Progenitor cell of endocrine pancreas (in vitro differentiated cells): Measurements from ENCODE around the gene MME. TPM values are rescaled to one million over a fixed set of nuclear protein-coding genes. Genes with fewer than 3 reads are reported as not detected.

ENCODE experiments used
- DNase-seq: peaks from one replicate; pipeline ENCODE4 v3.0.0; 2021; ENCODE audit warnings: low spot score; ENCODE audit not compliant: unreplicated experiment
- H3K27ac Mint-ChIP-seq: 2 replicates; pipeline ENCODE4 v1.8.0; 2021; ENCODE audit warnings: mild to moderate bottlenecking, moderate library complexity, mixed read lengths
- H3K27me3 Mint-ChIP-seq: 2 replicates; pipeline ENCODE4 v1.8.0; 2021; ENCODE audit warnings: mixed read lengths
- H3K36me3 Mint-ChIP-seq: 2 replicates; pipeline ENCODE4 v1.8.0; 2022; ENCODE audit warnings: mixed read lengths; ENCODE audit not compliant: insufficient read depth
- H3K4me1 Mint-ChIP-seq: 2 replicates; pipeline ENCODE4 v1.8.0; 2021; ENCODE audit warnings: low read depth, mixed read lengths
- H3K4me3 Mint-ChIP-seq: 2 replicates; pipeline ENCODE4 v1.8.0; 2021; ENCODE audit warnings: low read depth, mild to moderate bottlenecking, moderate library complexity, mixed read lengths
- H3K9me3 Mint-ChIP-seq: 2 replicates; pipeline ENCODE4 v1.8.0; 2021; ENCODE audit warnings: low read depth, mixed read lengths
- total RNA-seq: library from RNA; stranded (reverse); gene quantifications from 2 replicates; pipeline ENCODE4 v1.2.1, GENCODE V29; 2021
- TF ChIP-seq, protein P1 (sequence below): fragments of 200-600 bp; sonication (generic); IDR thresholded peaks from one replicate; pipeline ENCODE4 v1.5.0; 2021; ENCODE audit warnings: antibody characterized with exemption, mild to moderate bottlenecking; ENCODE audit not compliant: unreplicated experiment

The MME gene
- total RNA-seq, 1 donor from 2014 or later = 0.93 TPM

DNA sequence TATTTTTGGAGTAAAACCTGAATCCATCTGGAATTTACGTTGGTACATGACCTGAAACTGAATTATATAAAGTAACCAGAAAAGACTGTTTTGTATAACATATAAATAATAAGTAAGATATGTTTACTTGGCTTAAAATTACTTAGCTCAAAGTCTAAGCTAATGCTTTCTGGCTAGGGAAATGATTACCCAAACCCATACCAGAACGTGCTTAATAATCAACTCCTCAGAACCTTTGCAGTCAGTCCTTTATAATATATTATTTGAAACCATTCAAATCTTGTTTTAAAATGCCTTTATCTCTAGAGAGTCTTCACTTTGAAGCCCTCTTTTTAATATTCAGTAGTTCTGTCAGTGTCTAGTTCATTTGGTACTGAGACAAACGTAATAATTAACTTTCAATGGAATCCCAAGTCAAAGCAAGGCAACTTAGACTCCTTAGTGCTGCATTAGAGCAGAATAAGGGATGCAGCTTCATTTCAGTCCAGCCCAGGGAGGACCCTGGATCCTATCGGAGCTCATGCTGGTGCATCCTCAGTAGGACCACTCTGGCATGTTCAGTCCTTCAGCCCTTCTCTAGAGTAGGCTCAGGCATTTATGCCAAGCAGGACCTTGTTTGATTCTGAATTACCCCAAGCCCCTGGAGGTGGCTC is 81.6 kb downstream of the MME start:
- peak overlapping the region; percentile 50 for H3K27ac Mint-ChIP-seq
- H3K4me1 Mint-ChIP-seq = peaks cover 1% of the 10 kb centered on the region
- no peaks in the 10 kb centered on the region for H3K27me3 Mint-ChIP-seq
- TF ChIP-seq, protein P1, sequence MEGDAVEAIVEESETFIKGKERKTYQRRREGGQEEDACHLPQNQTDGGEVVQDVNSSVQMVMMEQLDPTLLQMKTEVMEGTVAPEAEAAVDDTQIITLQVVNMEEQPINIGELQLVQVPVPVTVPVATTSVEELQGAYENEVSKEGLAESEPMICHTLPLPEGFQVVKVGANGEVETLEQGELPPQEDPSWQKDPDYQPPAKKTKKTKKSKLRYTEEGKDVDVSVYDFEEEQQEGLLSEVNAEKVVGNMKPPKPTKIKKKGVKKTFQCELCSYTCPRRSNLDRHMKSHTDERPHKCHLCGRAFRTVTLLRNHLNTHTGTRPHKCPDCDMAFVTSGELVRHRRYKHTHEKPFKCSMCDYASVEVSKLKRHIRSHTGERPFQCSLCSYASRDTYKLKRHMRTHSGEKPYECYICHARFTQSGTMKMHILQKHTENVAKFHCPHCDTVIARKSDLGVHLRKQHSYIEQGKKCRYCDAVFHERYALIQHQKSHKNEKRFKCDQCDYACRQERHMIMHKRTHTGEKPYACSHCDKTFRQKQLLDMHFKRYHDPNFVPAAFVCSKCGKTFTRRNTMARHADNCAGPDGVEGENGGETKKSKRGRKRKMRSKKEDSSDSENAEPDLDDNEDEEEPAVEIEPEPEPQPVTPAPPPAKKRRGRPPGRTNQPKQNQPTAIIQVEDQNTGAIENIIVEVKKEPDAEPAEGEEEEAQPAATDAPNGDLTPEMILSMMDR = no peak
- no peaks in the 10 kb centered on the region for H3K9me3 Mint-ChIP-seq
- no peak for DNase-seq
- no peaks in the 10 kb centered on the region for H3K36me3 Mint-ChIP-seq
- H3K4me3 Mint-ChIP-seq = no peak overlapping the region

DNA sequence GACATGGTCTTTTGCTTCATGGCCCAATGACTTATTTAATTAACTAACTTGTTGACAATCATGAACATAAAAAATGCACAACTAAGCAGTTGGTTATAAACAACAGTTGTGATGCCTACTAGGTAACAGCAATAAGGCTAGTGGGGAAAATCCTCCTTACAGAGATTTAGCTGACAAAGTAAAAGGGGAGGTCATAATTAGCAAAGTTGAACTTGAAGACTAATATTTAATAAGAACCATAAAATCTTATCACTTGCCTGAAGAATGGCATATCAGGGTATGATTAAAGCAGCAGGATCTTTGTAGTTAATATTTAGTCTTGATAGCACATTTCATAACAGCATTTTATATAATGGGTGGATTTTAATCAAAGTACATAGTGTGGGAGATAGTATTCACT is 84.2 kb downstream of the MME start:
- peaks cover 11% of the 10 kb centered on the region for H3K4me1 Mint-ChIP-seq
- H3K27me3 Mint-ChIP-seq = no peaks in the 10 kb centered on the region
- H3K27ac Mint-ChIP-seq = no peak overlapping the region
- no peak overlapping the region for H3K4me3 Mint-ChIP-seq
- no peak for DNase-seq
- TF ChIP-seq, protein P1 = no peak
- H3K36me3 Mint-ChIP-seq = no peaks in the 10 kb centered on the region
- H3K9me3 Mint-ChIP-seq = peaks cover under 1% of the 10 kb centered on the region

DNA sequence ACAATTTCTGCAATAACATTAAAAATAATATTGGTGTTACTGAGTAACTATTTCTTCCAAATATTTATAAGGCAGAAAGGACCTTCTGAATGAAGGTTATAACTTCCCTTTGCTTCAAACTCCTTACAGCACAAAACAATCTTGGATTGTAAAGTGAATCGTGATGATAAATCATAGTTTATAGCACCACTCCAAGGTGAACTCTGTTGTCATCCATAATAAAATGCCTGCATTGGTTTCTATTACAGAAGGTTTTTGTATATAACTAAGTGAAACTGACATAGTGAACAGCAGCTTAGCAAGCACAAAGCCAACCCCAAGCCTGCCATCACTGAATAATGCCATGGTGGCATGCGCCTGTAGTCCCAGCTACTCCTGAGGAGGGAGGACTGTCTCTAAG is 86.3 kb downstream of the MME start:
- peaks cover 11% of the 10 kb centered on the region for H3K4me1 Mint-ChIP-seq
- no peaks in the 10 kb centered on the region for H3K36me3 Mint-ChIP-seq
- H3K27me3 Mint-ChIP-seq = no peaks in the 10 kb centered on the region
- peaks cover 4% of the 10 kb centered on the region for H3K9me3 Mint-ChIP-seq
- no peak for DNase-seq
- no peak overlapping the region for H3K27ac Mint-ChIP-seq
- H3K4me3 Mint-ChIP-seq = no peak overlapping the region
- TF ChIP-seq, protein P1 = no peak

DNA sequence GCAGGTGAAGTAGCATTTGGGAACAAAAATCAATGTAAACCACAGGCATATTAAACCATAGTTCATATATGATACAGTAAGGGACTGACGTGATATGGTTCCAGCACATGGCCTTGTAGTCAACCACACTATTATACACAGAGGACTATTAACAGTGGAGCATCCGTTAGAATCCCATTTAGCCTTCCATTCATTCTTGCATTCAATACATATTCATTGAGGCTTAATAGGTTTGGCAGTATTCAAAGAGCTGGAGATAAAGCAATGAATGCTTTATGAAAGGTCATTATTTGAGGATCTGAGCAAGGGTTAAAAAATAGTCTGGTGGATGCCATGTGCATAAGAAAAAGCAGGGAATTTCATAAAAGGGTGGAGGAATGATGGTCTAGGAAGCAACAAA is 89.1 kb downstream of the MME start:
- Mint-ChIP-seq H3K27me3 (no peaks in the 10 kb centered on the region), H3K36me3 (no peaks in the 10 kb centered on the region), H3K27ac (no peak overlapping the region), H3K4me1 (peaks cover 11% of the 10 kb centered on the region), H3K9me3 (peaks cover 4% of the 10 kb centered on the region), H3K4me3 (no peak overlapping the region)
- TF ChIP-seq, protein P1 = no peak
- no peak for DNase-seq

DNA sequence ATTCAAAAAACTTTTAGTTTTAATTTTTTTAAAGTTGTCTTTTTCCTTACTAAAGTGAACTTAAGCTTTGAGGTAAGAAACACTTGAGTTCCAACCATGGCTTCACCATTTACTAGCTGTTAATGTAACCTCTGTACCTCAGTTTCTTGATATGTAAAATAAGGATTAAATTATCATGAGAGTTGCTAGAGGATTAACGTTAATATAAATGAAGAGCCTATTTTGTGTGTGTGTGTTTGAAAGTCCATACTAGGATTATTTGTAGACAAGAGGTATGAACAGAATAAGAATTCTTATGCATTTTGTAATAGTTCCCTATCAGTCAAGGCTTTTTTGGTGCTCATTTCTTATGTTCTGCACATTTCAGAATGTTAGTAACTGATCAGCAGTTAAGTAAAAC is 93.7 kb downstream of the MME start:
- Mint-ChIP-seq H3K27me3 (no peaks in the 10 kb centered on the region), H3K27ac (no peak overlapping the region), H3K36me3 (no peaks in the 10 kb centered on the region), H3K9me3 (peaks cover 4% of the 10 kb centered on the region), H3K4me1 (no peaks in the 10 kb centered on the region), H3K4me3 (no peak overlapping the region)
- DNase-seq = no peak
- TF ChIP-seq, protein P1 = no peak
